GM19324 (cell line): ENCODE measurements around the gene TSNAXIP1.
A peak's percentile ranks its signal among the peaks of the same experiment; 100 is the strongest.
"Not testable (repeated sequence)": the region's sequence is repeated elsewhere in the genome, so short reads cannot be mapped to it uniquely, and the experiment has no call there.

ENCODE experiments used
- ATAC-seq: cut with Tn5 transposase; IDR thresholded peaks from one replicate; pipeline ENCODE4 v1.9.1; 2021; ENCODE audit warnings: mild to moderate bottlenecking, moderate library complexity; ENCODE audit not compliant: unreplicated experiment, low FRiP score

Gene TSNAXIP1

DNA sequence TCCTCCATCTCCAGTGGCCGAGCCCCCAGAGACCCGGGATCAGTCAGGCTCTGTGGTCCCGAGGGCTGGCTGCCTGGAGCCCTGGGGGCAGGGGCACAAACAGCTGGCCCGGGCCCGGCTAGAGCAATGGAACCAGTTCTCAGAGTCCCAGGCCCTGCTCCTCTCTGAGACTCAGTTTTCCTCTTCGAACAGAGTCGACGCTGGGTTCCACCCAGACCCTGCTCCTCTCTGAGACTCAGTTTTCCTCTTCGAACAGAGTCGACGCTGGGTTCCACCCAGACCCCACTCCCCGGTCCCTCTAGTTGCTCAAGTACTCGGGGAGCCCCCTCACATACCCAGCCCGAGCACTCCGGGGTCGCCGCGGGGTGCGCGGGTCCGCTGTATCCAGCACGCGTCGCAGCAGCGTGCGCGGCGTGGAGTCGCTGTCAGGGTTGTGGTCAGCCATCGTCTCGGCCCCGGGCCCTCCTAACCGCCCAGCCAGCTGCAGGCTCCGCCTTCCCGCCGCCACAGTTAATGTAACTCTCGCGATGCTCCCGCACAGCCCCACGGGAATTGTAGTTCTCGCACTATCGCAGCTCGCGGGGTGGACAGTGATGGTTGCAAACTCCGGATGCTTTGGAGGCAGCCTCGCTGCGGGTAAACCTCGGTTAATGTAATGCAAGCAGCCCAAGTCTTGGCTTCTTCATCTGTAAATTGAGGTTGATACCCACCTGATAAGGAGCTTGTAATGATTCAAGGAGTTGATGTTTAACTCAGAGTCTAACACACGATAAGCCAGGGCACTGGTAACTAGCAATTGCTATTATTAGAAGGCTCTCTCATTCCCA is 26.9 kb downstream of the TSNAXIP1 start:
- peak; percentile 92 for ATAC-seq

- ATAC-seq: no peak
These were observed 27.5 kb downstream of the TSNAXIP1 start for GRCh38 chr16:67834242-67834614.

DNA sequence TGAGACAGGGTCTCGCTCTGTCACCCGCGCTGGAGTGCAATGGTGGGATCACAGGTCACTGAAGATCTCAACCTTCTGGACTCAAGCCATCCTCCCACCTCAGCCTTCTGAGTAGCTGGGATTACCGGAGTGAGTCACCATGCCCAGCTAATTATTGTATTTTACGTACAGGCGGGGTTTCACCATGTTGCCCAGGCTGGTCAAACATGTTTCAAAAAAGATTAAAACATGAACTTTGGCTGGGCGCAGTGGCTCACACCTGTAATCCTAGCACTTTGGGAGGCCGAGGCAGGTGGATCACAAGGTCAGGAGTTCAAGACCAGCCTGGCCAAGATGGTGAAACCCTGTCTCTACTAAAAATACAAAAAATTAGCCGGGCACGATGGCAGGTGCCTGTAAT is 30.5 kb downstream of the TSNAXIP1 start:
- ATAC-seq: not testable (repeated sequence)

- ATAC-seq: no peak
These were observed 31.1 kb downstream of the TSNAXIP1 start for GRCh38 chr16:67837811-67838210.

GRCh38 chr16:67841198-67841815 is 34.6 kb downstream of the TSNAXIP1 start:
- ATAC-seq: no peak

DNA sequence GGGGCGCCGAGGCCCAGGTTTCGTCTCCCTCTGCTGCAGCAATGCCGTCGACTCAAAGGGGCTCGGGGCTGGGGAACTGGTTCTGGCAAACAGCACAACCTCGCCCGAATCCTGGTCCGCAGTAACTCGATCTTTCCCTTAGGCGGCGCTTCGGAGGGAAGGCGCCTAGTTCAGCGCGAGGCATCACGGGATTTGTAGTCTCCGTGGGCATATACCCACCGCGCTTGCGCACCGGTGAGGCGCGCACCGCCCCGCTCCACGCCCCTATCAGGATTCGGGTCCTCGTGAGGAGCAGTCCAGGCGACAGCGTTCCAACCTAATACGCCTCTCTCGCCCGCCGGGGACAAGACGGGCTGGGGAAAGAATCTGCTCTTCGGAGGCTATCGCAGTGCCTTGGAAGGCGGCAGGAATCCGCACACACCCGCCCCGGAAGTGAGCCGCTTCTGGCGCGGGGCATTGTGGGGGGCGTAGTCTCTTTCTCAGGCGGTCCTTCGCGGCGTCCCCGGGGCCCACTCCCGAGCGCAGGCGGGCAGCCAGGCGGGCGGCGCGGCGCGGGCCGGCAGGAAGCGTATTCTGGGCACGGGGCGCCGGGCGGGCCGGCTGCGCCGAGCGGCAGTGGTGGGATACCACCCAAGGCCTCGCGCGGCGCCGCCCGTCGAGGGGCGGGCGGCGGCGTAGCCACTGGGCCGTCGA is 35.3 kb downstream of the TSNAXIP1 start, which contains the start of gene THAP11:
Gene THAP11, plus strand, starts transcription at position 505 of the 693 bp plus-strand sequence. CDS start 235 bp downstream, outside the sequence.
- peak; percentile 47 for ATAC-seq

DNA sequence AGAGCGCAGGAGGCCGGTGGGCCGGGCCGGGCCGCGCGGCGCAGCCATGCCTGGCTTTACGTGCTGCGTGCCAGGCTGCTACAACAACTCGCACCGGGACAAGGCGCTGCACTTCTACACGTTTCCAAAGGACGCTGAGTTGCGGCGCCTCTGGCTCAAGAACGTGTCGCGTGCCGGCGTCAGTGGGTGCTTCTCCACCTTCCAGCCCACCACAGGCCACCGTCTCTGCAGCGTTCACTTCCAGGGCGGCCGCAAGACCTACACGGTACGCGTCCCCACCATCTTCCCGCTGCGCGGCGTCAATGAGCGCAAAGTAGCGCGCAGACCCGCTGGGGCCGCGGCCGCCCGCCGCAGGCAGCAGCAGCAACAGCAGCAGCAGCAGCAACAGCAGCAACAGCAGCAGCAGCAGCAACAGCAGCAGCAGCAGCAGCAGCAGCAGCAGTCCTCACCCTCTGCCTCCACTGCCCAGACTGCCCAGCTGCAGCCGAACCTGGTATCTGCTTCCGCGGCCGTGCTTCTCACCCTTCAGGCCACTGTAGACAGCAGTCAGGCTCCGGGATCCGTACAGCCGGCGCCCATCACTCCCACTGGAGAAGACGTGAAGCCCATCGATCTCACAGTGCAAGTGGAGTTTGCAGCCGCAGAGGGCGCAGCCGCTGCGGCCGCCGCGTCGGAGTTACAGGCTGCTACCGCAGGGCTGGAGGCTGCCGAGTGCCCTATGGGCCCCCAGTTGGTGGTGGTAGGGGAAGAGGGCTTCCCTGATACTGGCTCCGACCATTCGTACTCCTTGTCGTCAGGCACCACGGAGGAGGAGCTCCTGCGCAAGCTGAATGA is 36.0 kb downstream of the TSNAXIP1 start:
- ATAC-seq: peak; percentile 4

GRCh38 chr16:67843343-67843765 is 36.7 kb downstream of the TSNAXIP1 start:
- ATAC-seq: no peak

- no peak for ATAC-seq
These were observed 37.8 kb downstream of the TSNAXIP1 start for GRCh38 chr16:67844497-67844896.

DNA sequence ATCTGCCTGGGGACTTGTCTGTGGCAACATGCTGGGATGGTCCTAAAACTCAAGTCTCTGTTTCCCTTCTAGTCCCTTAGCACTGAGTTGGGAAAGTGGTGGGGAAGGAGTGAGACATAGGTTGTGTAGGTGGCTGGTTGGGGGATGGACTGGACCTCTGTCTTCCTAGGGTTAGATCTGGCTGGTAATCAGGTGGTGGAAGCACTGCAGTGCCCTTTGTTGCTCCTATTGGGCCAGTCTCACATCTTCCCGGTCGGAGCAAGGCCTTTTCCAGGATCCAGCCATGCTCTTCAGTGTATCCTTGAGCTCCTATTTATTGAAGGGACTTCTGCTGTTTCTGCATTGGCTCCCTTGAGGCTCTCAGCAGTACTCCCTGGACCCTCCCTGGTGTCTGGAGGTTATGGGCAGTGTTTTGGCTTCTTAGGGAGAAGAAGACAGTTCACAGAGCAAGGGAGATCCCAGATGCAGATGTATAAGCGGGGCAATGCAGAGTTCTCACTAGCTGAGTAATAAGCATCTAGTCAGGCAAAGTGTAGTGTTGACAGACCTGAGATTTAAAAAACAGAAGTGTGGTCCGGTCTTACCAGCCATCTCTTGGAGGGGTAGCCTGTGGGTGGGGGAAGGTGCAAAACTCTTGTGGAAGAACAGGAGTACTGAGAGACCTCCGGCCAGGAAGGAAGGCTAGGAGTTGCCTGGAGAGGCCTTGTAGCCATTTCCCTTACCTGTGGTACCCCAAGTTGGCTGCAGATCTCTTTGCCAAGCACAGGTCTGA is 38.8 kb downstream of the TSNAXIP1 start:
- ATAC-seq: no peak

DNA sequence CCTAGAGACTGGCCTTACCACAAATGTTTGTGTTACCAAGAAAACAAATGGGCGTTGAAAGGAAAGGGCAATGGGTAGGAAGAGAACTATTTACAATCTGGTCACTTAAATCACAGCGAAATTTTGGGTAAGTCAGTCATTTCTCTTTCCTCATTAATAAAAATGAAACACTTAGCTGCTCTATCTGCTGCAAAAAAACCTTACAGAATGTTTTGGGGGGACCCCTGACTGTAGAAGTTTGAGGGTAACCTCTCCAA is 39.3 kb downstream of the TSNAXIP1 start:
- ATAC-seq: no peak

- peak; percentile 68 for ATAC-seq
These were observed 39.8 kb downstream of the TSNAXIP1 start, which contains the start of gene NUTF2 for GRCh38 chr16:67846320-67847063. TSS of gene NUTF2 (plus strand) at chr16:67846933. CDS start at chr16:67865131, 18,198 bp downstream.

DNA sequence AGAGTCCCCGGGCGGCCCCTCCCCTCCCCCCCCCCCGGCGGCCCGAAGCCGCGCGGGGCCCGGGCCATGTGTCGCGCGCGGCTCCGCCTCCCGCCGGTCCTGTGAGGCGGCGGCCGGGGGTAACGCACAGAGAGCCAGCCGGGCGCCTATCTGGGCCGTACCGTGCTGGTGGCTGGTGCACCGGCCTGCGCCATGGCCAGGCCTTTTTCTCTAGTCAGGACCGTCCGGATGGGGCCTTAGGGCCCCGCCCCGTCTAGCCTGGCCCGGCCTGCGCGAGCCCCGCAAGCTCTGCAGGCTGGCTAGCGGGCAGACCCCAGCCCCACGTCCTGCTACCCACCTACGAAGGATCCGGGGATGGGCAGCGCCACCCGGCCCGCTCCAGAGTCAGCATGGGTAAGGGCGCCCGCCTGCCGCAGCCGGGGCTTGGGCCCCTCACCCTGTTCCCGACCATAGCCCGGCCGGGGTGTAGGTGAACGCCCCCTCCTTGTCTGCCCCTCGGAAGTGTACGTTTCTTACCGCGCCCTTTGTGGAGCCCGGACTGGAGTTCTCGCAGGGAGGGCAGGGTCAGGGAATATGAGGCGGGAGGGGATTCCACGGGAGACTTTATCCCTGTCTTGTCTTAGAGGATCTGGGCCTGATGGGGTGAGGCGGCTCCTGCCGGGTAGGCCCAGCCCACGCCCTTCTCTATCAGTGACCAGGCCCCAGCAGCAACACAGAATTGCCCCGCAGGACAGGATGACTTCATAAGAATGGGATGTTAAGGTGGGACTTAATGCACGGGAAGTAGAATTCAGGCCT is 40.6 kb downstream of the TSNAXIP1 start, which contains the start of gene CENPT:
Gene CENPT, minus strand, starts transcription at position 630 of the 798 bp plus-strand sequence. CDS start 13,834 bp downstream, outside the sequence.
- peak; percentile 34 for ATAC-seq

DNA sequence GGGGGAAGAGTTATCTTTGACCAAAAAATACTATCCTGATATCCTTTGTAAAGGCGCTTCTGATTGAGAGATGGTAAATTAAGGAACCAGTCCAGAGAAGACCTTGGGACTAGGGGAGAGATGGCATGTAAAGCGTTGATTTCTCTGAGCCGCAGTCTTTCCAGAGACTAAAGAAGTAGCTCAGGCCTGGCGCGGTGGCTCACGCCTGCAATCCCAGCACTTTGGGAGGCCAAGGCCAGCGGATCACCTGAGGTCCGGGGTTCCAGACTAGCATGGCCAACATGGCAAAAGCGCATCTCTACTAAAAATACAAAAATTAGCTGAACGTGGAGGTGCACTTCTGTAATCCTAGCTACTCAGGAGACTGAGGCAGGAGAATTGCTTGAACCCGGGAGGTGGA is 41.4 kb downstream of the TSNAXIP1 start:
- ATAC-seq: no peak

GRCh38 chr16:67853670-67854069 is 47.0 kb downstream of the TSNAXIP1 start:
- ATAC-seq: no peak

DNA sequence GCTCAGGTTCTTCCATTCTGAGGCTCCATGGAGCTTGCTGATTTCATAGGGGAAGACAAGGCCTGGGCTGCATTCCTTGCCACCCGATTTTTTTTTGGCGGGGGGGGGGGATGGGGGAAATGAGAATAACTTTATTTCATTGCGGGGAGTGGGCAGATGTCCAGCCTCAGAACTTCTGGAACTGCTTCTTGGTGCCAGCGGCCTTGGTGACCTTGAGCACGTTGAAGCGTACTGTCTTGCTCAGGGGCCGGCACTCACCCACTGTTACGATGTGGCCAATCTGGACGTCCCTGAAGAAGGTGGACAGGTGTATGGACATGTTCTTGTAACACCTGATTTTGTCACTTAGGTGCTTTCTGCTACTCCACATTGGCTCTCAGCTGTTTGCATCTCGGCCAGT is 49.1 kb downstream of the TSNAXIP1 start:
- no peak for ATAC-seq

DNA sequence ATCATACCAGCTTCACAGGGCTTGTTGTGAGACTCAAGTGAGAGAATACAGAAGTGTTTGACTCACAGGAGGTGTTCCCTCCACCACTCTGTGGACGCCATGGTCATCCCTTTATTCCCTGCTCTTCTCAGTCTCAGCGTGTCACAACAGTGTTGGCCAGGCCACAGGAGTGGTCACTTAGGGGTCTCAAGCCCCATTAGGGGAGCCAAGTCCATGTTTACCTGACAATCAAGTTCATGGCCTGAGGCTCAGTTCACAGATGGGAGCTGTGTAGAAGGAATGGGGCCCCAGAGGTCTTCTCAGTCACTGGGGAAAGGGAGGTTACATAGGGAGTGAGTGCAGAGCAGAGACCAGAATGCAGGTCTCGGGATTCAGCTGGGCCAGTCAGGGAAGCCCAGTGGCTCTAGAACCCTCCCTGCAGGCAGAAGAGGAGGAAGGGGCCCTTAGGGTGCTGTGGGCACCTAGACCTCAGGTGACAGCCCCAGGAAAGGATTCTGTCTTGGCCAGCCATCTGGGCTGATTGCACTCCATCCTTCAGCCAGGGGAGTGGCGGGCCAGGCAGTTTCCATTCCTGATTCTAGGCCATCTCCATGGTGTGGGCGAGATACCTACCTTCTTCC is 50.3 kb downstream of the TSNAXIP1 start:
- no peak for ATAC-seq
